ENCODE results near the gene GOT1. TPM values are rescaled to one million over a fixed set of nuclear protein-coding genes. Genes with fewer than 3 reads are reported as not detected.

The GOT1 gene
- total RNA-seq, 1 donor from 2014 or later = 30.1 TPM

- DNase-seq (ENCODE audit: low spot score) = no peak
- Mint-ChIP-seq H3K27me3 (ENCODE audit: low read depth) (no peaks in the 10 kb centered on the region), H3K27ac (no peak overlapping the region), H3K36me3 (ENCODE audit: low read depth) (peaks cover 11% of the 10 kb centered on the region), H3K9me3 (no peaks in the 10 kb centered on the region), H3K4me1 (ENCODE audit: low read depth) (peaks cover 4% of the 10 kb centered on the region), H3K4me3 (ENCODE audit: low read depth) (no peak overlapping the region)
- intact Hi-C loops (cut with micrococcal nuclease) = no loop called here
These were observed 20.3 kb downstream of the GOT1 start for GRCh38 chr10:99410146-99410545.

- Mint-ChIP-seq H3K9me3 (no peaks in the 10 kb centered on the region), H3K27ac (no peak overlapping the region), H3K4me1 (ENCODE audit: low read depth) (no peaks in the 10 kb centered on the region), H3K27me3 (ENCODE audit: low read depth) (no peaks in the 10 kb centered on the region), H3K36me3 (ENCODE audit: low read depth) (peaks cover 27% of the 10 kb centered on the region), H3K4me3 (ENCODE audit: low read depth) (no peak overlapping the region)
- intact Hi-C loops (cut with micrococcal nuclease) = no loop called here
- DNase-seq (ENCODE audit: low spot score) = no peak
These were observed 24.3 kb downstream of the GOT1 start for GRCh38 chr10:99406149-99406548.

- H3K27me3 Mint-ChIP-seq (ENCODE audit: low read depth) = no peaks in the 10 kb centered on the region
- no peak for DNase-seq (ENCODE audit: low spot score)
- H3K4me1 Mint-ChIP-seq (ENCODE audit: low read depth) = no peaks in the 10 kb centered on the region
- intact Hi-C loops (cut with micrococcal nuclease) = no loop called here
- H3K9me3 Mint-ChIP-seq = no peaks in the 10 kb centered on the region
- H3K27ac Mint-ChIP-seq = no peak overlapping the region
- H3K4me3 Mint-ChIP-seq (ENCODE audit: low read depth) = no peak overlapping the region
- peaks cover 32% of the 10 kb centered on the region for H3K36me3 Mint-ChIP-seq (ENCODE audit: low read depth)
These were observed 26.8 kb downstream of the GOT1 start for GRCh38 chr10:99403674-99404073.

- intact Hi-C loops (cut with micrococcal nuclease) = no loop called here
- no peak overlapping the region for H3K27ac Mint-ChIP-seq
- H3K27me3 Mint-ChIP-seq (ENCODE audit: low read depth) = no peaks in the 10 kb centered on the region
- no peaks in the 10 kb centered on the region for H3K9me3 Mint-ChIP-seq
- no peak for DNase-seq (ENCODE audit: low spot score)
- peaks cover 7% of the 10 kb centered on the region for H3K4me1 Mint-ChIP-seq (ENCODE audit: low read depth)
- H3K36me3 Mint-ChIP-seq (ENCODE audit: low read depth) = peaks cover 30% of the 10 kb centered on the region
- no peak overlapping the region for H3K4me3 Mint-ChIP-seq (ENCODE audit: low read depth)
These were observed 30.8 kb downstream of the GOT1 start for GRCh38 chr10:99399664-99400063.

DNA sequence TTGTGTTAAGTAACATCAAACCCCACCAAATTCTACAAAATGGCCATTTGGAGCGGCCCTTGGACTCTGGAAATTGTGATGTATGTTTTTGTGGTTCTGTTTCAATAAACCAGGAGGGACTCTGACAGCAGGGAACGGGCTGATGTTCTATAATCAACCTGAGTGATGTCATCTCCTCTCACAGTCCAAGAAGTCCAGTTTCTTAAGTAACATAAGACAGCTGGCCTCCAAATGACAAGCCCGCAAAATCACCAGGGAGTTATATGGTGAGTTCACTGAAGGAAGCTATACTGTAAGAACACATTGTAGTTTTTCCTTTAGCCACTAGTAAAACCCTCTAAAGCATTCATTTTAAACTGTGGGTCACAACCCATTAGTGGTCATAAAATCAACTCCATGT lies 34.0 kb downstream of the GOT1 start:
- no peak overlapping the region for H3K4me3 Mint-ChIP-seq (ENCODE audit: low read depth)
- H3K27ac Mint-ChIP-seq = no peak overlapping the region
- H3K4me1 Mint-ChIP-seq (ENCODE audit: low read depth) = peaks cover 7% of the 10 kb centered on the region
- no peaks in the 10 kb centered on the region for H3K27me3 Mint-ChIP-seq (ENCODE audit: low read depth)
- no peak for DNase-seq (ENCODE audit: low spot score)
- H3K36me3 Mint-ChIP-seq (ENCODE audit: low read depth) = peaks cover 20% of the 10 kb centered on the region
- no peaks in the 10 kb centered on the region for H3K9me3 Mint-ChIP-seq
- intact Hi-C loops (cut with micrococcal nuclease) = no loop called here

GRCh38 chr10:99395750-99396445 lies 34.5 kb downstream of the GOT1 start:
- Mint-ChIP-seq H3K27me3 (ENCODE audit: low read depth) (no peaks in the 10 kb centered on the region), H3K4me3 (ENCODE audit: low read depth) (no peak overlapping the region), H3K4me1 (ENCODE audit: low read depth) (peaks cover 7% of the 10 kb centered on the region), H3K27ac (peak overlapping the region; percentile 43), H3K9me3 (no peaks in the 10 kb centered on the region), H3K36me3 (ENCODE audit: low read depth) (peaks cover 16% of the 10 kb centered on the region)
- intact Hi-C loops (cut with micrococcal nuclease) = no loop called here
- no peak for DNase-seq (ENCODE audit: low spot score)

DNA sequence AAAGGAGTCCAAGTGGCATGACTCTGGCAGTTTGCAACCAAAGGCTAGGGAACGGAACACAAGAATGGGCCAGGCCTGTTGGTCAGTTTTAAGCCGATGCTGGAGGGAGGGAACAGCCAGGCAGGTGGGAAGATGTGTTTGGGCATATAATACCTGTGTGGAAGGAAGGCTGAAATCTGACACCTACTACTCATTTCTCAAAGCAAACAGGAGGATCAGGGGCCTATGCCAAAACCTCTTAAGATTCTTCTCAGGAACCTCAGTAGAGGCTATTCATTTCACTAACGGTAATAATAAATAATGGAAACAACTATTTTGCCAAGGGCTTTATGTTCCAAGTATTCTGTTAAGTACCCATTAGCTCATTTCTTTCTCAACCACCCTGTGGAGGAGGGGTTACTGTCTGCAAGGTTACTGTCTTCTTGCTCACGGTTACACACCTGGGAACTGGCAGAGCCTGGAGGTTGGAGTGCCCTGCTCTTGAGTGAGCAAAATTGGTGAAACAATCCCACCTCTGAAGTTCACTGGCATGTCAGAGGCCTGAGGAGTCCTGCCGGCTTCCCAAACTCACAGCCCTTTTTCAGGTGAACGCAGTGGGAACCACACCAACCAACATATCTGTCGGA lies 35.5 kb downstream of the GOT1 start:
- Mint-ChIP-seq H3K4me3 (ENCODE audit: low read depth) (no peak overlapping the region), H3K27me3 (ENCODE audit: low read depth) (no peaks in the 10 kb centered on the region), H3K9me3 (no peaks in the 10 kb centered on the region), H3K36me3 (ENCODE audit: low read depth) (peaks cover 16% of the 10 kb centered on the region), H3K27ac (no peak overlapping the region), H3K4me1 (ENCODE audit: low read depth) (peaks cover 7% of the 10 kb centered on the region)
- intact Hi-C loops (cut with micrococcal nuclease) = no loop called here
- DNase-seq (ENCODE audit: low spot score) = no peak

DNA sequence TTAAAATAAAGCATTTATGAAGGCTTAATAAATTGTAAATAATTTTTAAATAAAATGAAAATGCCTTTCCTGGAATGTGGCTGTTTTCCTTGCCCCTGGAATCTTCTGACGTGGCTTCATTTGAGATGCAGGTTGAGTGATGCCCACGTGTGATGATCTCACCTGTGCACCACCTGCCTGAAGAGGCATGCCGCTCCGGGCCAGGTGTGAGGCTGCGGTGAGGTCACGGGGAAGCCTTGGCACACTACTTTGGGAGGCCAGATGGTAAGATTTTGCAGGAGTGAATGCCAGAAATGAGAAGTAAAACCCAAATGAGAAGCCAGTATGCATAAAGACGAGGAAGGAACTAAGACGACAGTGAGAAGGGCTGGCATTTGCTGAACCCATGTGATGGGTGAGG lies 36.2 kb downstream of the GOT1 start:
- H3K36me3 Mint-ChIP-seq (ENCODE audit: low read depth) = peaks cover 16% of the 10 kb centered on the region
- intact Hi-C loops (cut with micrococcal nuclease) = no loop called here
- no peak for DNase-seq (ENCODE audit: low spot score)
- H3K4me1 Mint-ChIP-seq (ENCODE audit: low read depth) = peaks cover 7% of the 10 kb centered on the region
- H3K9me3 Mint-ChIP-seq = no peaks in the 10 kb centered on the region
- no peaks in the 10 kb centered on the region for H3K27me3 Mint-ChIP-seq (ENCODE audit: low read depth)
- H3K4me3 Mint-ChIP-seq (ENCODE audit: low read depth) = no peak overlapping the region
- H3K27ac Mint-ChIP-seq = no peak overlapping the region

DNA sequence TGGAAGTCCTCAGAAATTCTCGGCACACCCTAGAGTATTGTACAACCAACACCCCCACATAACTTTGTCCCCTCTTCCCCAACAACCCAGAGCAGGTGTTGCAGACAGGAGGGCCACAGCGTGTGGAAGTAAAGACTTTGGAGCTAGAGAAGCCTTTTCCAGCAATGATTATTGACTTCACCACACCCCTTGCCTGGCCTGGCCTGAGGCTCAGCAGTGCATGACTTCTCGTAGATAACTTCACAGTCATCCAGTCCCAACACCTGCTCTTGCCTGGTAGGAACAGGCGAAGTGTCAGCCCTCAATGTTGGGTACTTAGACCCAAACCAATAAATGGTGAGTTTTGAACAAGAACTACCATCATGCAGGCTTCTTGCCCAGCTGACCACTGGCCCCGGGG lies 36.7 kb downstream of the GOT1 start:
- Mint-ChIP-seq H3K9me3 (no peaks in the 10 kb centered on the region), H3K27ac (no peak overlapping the region), H3K4me3 (ENCODE audit: low read depth) (no peak overlapping the region), H3K27me3 (ENCODE audit: low read depth) (no peaks in the 10 kb centered on the region), H3K36me3 (ENCODE audit: low read depth) (peaks cover 13% of the 10 kb centered on the region), H3K4me1 (ENCODE audit: low read depth) (peaks cover 7% of the 10 kb centered on the region)
- intact Hi-C loops (cut with micrococcal nuclease) = no loop called here
- DNase-seq (ENCODE audit: low spot score) = no peak

GRCh38 chr10:99393036-99393435 lies 37.4 kb downstream of the GOT1 start:
- no peaks in the 10 kb centered on the region for H3K27me3 Mint-ChIP-seq (ENCODE audit: low read depth)
- intact Hi-C loops (cut with micrococcal nuclease) = no loop called here
- no peak overlapping the region for H3K27ac Mint-ChIP-seq
- peaks cover 12% of the 10 kb centered on the region for H3K36me3 Mint-ChIP-seq (ENCODE audit: low read depth)
- no peak overlapping the region for H3K4me3 Mint-ChIP-seq (ENCODE audit: low read depth)
- no peak for DNase-seq (ENCODE audit: low spot score)
- no peaks in the 10 kb centered on the region for H3K9me3 Mint-ChIP-seq
- peaks cover 7% of the 10 kb centered on the region for H3K4me1 Mint-ChIP-seq (ENCODE audit: low read depth)

DNA sequence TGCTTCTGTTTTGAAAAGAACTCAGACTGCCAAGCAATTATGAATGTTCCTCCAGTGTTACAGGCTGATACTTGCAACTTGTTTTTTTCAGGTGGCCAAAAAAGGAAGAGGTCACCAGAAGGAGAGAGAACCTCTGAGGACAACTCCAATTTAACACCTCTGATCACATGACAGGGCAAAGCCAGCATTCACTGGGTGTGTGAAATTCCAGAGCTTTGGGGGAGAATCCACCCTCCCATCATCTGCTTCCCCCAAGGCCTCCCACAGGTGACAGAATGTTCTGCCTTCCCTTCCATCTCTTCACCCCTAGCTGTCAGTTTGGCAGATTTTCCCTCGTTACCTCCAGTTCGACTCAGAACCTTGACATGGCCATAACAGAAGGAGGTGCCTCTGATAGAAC lies 39.1 kb downstream of the GOT1 start:
- H3K36me3 Mint-ChIP-seq (ENCODE audit: low read depth) = no peaks in the 10 kb centered on the region
- H3K4me3 Mint-ChIP-seq (ENCODE audit: low read depth) = no peak overlapping the region
- no peak for DNase-seq (ENCODE audit: low spot score)
- peaks cover 7% of the 10 kb centered on the region for H3K4me1 Mint-ChIP-seq (ENCODE audit: low read depth)
- no peaks in the 10 kb centered on the region for H3K9me3 Mint-ChIP-seq
- no peak overlapping the region for H3K27ac Mint-ChIP-seq
- intact Hi-C loops (cut with micrococcal nuclease) = no loop called here
- H3K27me3 Mint-ChIP-seq (ENCODE audit: low read depth) = no peaks in the 10 kb centered on the region

DNA sequence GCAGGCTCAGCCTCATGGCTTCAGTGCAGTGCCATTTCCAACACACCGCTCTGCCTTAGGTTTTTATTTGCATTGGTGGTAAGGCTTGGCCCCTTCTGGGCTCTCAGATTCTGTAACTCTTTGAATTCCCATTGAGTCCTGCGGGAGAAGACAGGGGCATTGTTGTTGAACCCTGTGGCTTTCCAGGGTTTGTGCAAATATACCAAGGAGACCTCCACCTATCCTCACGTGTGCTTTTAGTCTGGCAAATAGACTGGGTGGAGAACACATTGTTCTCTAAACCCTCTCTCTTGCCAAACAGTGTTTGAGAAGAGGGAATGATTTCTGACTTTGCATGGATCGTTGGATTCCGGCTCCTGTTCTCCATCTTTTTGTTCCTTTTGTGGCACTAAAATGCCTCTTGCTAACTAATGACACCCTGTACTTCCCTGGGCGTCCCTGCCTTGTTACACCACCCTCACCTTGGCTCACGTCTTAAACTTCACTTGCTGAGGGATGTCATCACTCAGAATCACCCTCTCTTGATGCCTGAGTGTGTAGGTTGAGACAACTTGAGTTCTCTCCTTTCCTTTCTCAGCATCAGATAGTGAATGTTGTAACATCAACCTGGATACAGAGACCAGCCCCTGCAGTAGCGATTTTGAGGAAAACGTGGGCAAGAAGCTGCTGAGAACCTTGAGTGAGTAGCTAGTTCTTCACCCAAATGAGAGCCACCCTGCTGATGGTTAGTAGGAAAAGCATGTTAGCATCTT lies 40.5 kb downstream of the GOT1 start:
- intact Hi-C loops (cut with micrococcal nuclease) = no loop called here
- H3K27ac Mint-ChIP-seq = no peak overlapping the region
- H3K27me3 Mint-ChIP-seq (ENCODE audit: low read depth) = peaks cover 4% of the 10 kb centered on the region

GRCh38 chr10:99387541-99387940 lies 42.9 kb downstream of the GOT1 start:
- peaks cover 4% of the 10 kb centered on the region for H3K27me3 Mint-ChIP-seq (ENCODE audit: low read depth)
- H3K4me1 Mint-ChIP-seq (ENCODE audit: low read depth) = no peaks in the 10 kb centered on the region
- H3K4me3 Mint-ChIP-seq (ENCODE audit: low read depth) = no peak overlapping the region
- intact Hi-C loops (cut with micrococcal nuclease) = no loop called here
- H3K27ac Mint-ChIP-seq = no peak overlapping the region
- H3K9me3 Mint-ChIP-seq = no peaks in the 10 kb centered on the region
- no peaks in the 10 kb centered on the region for H3K36me3 Mint-ChIP-seq (ENCODE audit: low read depth)
- no peak for DNase-seq (ENCODE audit: low spot score)

More for the DNA sequence above, 40.5 kb downstream of the GOT1 start:
- H3K4me3 Mint-ChIP-seq (ENCODE audit: low read depth) = no peak overlapping the region
- no peak for DNase-seq (ENCODE audit: low spot score)
- no peaks in the 10 kb centered on the region for H3K9me3 Mint-ChIP-seq
- no peaks in the 10 kb centered on the region for H3K4me1 Mint-ChIP-seq (ENCODE audit: low read depth)
- H3K36me3 Mint-ChIP-seq (ENCODE audit: low read depth) = no peaks in the 10 kb centered on the region
